NCI-H146 treated with DMSO at 0.1 percent for 48 hours (cell line): ENCODE measurements around the gene APPBP2.

ENCODE experiments used
- DNase-seq: peaks from one replicate; lab custom pipeline; 2025; ENCODE audit not compliant: unreplicated experiment; lab: John Stamatoyannopoulos, UW

The APPBP2 gene

DNA sequence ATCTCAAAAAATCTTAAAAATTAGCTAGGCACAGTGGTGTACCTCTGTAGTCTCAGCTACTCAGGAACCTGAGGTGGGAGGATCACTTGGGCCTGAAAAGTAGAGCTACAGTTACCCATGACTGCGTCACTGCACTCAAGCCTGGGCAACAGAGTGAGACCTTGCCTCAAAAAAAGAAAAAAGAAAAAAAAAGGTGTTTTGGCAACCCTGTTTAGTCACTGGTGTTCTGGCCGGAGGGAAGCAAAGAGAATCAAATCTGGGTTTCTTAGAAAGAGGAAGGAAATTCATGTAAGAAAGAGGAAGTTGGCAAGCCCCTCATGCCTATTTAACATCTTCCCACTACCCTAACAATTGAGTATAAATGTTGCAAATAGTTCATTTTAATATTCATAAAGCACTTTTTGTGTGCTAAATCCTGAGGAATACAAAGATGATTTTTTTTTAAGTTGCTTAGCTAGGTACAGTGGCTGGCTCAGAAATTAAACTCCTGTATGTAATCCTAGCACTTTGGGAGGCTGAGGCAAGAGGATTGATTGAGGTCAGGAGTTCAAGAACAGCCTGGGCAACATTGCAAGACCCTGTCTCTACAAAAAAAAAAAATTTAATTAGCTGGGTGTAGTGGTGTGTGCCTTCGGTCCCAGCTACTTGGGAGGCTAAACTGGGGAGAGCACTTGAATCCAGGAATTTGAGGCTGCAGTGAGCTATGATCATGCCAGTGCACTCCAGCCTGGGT is 127.6 kb downstream of the APPBP2 start:
- DNase-seq: no peak

DNA sequence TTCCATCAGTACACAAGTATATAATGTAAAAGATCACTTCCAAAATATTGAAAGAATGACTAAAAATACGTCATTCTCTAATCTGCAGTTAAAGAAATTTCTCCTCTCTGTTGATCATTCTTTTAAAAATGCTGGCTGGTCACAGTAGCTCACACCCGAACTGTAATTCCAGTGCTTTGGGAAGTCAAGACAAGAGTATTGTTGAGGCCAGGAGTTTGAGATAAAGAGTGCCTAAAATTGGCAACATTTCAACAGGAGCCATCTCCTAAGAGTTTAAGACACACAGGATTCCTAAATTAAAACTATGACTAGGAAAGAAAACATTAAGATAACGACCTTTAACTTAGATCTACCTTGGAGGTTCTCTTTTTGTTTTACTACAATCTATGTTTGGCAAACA is 129.6 kb downstream of the APPBP2 start:
- DNase-seq: no peak

DNA sequence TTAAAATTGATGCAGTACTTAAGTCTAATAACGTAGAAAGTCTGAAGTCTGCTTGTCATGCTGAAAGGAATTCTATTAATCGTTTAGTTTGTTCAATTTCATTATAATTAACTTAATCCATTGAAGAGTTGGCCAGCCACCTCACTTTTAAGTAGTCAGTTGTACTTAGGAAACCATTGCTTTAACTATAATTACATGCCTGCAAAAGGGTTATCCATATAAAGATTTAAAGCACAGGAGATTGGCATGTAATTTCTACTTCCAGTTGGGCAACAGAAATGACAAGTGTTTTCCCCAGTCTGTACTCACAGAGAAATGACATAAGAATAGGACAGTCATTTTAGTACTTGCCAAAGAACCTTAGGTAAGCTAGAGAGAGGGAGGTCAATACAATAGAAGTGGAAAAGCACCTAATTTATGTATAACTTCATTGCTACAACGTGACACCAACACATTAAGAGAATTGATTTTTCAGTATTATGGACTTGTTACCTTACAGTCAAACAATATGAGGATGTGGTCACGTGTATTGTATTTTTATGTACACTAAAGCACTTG is 130.5 kb downstream of the APPBP2 start:
- DNase-seq: no peak

DNA sequence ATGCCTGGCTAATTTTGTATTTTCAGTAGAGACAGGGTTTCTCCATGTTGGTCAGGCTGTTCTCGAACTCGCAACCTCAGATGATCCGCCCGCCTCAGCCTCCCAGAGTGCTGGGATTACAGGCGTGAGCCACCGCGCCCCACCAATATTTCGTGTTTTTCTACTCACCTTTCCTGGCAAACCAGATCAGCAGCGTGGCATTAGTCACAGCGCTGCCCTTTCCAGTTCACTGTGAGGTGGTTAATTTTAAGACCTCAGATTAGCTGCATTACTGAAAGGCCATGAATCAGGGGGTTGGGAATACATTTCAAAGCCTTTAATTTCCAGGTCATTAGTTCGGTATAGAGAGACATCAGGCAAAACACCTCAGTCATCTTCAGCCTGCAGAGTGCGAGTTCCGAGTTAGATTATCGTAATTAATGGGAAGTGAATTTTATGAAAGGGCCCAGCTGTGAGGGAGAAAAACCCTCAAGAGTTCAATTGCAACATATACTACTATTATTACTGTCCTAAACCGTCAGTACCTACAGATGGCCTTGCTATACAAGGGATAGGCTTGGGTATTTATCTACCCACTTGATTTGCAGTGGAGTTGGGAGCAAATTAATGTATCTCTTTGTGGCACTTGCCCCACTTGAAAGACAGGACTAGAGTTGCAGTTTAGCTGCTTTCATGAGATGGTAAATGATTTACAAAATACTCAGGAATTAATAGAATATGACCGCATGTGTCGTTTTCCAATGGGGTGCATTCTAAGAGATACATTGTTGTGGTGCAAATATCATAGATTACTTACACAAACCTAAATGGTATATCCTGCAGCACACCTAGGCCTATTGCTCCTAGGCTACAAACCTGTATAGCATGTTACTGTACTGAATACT is 132.0 kb downstream of the APPBP2 start:
- no peak for DNase-seq
